ENCODE measurements around the gene ASB2.

GRCh38 chr14:93974833-93975232 is 1.5 kb downstream of the ASB2 start:
- TF ChIP-seq POLR2AphosphoS5 (IDR thresholded peaks at IDR 0.05; ENCODE audit: low read depth, low read length) = no peak
- TF ChIP-seq TAF1 (IDR thresholded peaks at IDR 0.05; ENCODE audit: borderline replicate concordance, insufficient read depth, low read length) = no peak
- TF ChIP-seq FOXP2 (optimal IDR thresholded peaks at IDR 0.05; ENCODE audit: borderline replicate concordance, extremely low read depth, extremely low read length, insufficient read depth) = no peak
- no peak for TF ChIP-seq REST (IDR thresholded peaks at IDR 0.05; ENCODE audit: insufficient read depth in 1 of 2, low read depth in 2 of 2, low read length in 2 of 2)
- TF ChIP-seq SIN3A (IDR thresholded peaks at IDR 0.05; ENCODE audit: borderline replicate concordance, insufficient read depth, low read length) = no peak

Measured in PFSK-1 (cell line).